Measurements from ENCODE around the gene PTPRN2.

GRCh38 chr7:157827863-157828160, 759.8 kb downstream of the PTPRN2 start:
- no peak for TF ChIP-seq CTCF (IDR thresholded peaks at IDR 0.05)
- TF ChIP-seq POLR2AphosphoS5 (IDR thresholded peaks at IDR 0.05), result no peak
- no peak for TF ChIP-seq POLR2A (IDR thresholded peaks at IDR 0.05)

Data from sigmoid colon (tissue), 4 donors.